Endometrial microvascular endothelial cells (primary cell): ENCODE data around the gene XPNPEP2. TPM values are rescaled to one million over a fixed set of nuclear protein-coding genes. Genes with fewer than 3 reads are reported as not detected.

ENCODE experiments used
- in situ Hi-C: cut with HindIII; loops from 2 replicates; pipeline ENCODE4 v1.10.0; 2017; ENCODE audit warnings: low sequenced_read_pairs, low pct_unique_long_range_greater_than_20kb; ENCODE audit errors: inconsistent ontology term
- total RNA-seq: library from RNA; depleted of rRNA; stranded (reverse); fragments of >200 nt; gene quantifications from one replicate; pipeline ENCODE4 v1.2.3, GENCODE V29; 2015; ENCODE audit errors: inconsistent ontology term

Gene XPNPEP2, protein sequence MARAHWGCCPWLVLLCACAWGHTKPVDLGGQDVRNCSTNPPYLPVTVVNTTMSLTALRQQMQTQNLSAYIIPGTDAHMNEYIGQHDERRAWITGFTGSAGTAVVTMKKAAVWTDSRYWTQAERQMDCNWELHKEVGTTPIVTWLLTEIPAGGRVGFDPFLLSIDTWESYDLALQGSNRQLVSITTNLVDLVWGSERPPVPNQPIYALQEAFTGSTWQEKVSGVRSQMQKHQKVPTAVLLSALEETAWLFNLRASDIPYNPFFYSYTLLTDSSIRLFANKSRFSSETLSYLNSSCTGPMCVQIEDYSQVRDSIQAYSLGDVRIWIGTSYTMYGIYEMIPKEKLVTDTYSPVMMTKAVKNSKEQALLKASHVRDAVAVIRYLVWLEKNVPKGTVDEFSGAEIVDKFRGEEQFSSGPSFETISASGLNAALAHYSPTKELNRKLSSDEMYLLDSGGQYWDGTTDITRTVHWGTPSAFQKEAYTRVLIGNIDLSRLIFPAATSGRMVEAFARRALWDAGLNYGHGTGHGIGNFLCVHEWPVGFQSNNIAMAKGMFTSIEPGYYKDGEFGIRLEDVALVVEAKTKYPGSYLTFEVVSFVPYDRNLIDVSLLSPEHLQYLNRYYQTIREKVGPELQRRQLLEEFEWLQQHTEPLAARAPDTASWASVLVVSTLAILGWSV
- not detected for total RNA-seq

GRCh38 chrX:129738466-129739308 lies at the start of gene XPNPEP2:
Gene XPNPEP2 (plus strand): TSS chrX:129738979. CDS start chrX:129739214, 235 bp downstream.
- in situ Hi-C loops, result no loop called here

GRCh38 chrX:129689796-129690195 lies 49.0 kb upstream of the XPNPEP2 start:
- in situ Hi-C loops, result no loop called here

DNA sequence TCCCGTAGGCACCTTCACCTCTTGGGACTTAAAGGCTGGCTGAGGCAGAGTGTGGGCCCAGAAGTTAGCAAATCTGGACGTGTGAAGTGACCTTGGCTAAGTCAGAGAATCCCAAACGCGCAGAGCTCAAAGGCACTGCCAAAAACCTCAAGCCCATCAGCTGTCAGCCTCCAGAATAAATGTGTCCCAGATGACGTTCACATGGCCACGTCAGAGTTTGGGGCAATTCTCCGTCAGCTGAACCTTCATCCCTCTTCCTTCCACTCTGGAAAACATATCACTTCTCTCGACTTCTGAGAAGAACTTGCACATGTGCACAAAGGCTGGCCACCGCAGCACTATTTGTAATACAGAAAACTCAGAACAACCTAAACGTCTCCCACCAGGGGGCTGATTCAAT lies 48.3 kb upstream of the XPNPEP2 start:
- in situ Hi-C loops, result no loop called here

GRCh38 chrX:129693354-129693753 lies 45.4 kb upstream of the XPNPEP2 start:
- in situ Hi-C loops, result no loop called here

DNA sequence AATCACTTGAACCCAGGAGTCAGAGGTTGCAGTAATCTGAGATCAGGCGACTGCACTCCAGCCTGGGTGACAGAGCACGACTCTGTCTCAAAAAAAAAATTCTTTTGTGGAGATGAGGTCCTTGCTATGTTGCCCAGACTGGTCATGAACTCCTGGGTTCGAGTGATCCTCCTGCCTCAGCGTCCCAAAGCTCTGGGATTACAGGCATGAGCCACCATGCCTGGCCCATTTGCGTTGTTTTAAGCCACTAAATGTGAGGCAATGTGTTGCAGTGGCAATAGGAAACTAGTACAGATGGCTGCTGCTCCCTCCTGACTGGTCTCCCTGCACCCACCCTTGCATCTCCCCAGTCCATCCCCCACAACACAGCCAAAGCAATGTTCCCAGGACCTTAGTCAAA lies 44.0 kb upstream of the XPNPEP2 start:
- in situ Hi-C loops, result no loop called here

DNA sequence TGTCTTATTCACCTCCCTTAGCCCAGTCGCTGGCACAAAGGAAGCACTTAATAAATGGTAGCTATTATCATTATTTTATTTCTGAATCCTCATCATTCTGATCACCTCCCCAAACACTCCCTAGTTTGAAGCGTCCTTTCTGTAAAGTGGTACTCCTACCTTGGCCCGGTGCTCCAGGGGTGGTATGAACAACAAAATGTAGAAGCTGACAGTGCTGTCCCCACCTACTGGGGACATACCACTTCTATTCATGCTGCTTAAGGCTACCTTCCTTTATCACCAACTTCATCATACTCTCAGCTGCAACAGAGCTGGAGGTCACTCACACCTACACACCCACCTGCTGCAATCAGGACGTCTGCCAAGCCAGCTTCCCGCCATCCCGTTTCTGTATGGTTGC lies 43.2 kb upstream of the XPNPEP2 start:
- in situ Hi-C loops, result no loop called here

GRCh38 chrX:129695937-129696336 lies 42.8 kb upstream of the XPNPEP2 start:
- in situ Hi-C loops, result no loop called here

GRCh38 chrX:129696463-129697155 lies 42.2 kb upstream of the XPNPEP2 start:
- in situ Hi-C loops, result no loop called here

- in situ Hi-C loops, result no loop called here
Observed at GRCh38 chrX:129697204-129697829, 41.5 kb upstream of the XPNPEP2 start.

DNA sequence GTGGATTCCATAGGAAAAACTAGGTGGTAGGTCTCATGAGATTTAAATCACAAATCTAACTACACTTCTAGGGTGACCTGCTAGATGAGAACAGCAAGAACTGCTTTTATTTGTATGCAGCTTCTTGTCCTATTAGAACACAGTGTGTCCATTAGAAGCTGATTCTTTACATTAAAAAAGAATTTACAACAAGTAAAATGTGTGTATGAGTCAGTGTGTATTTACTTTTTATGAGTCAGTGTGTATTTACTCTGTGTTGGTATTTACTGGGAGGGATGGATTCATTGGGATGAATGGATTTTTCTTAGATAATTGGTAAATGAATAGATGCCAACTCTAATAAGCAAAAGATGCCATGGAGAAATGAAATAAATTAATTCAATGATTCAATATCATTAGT lies 40.6 kb upstream of the XPNPEP2 start:
- in situ Hi-C loops, result no loop called here

- in situ Hi-C loops, result no loop called here
Observed at GRCh38 chrX:129700536-129700935, 38.2 kb upstream of the XPNPEP2 start.

DNA sequence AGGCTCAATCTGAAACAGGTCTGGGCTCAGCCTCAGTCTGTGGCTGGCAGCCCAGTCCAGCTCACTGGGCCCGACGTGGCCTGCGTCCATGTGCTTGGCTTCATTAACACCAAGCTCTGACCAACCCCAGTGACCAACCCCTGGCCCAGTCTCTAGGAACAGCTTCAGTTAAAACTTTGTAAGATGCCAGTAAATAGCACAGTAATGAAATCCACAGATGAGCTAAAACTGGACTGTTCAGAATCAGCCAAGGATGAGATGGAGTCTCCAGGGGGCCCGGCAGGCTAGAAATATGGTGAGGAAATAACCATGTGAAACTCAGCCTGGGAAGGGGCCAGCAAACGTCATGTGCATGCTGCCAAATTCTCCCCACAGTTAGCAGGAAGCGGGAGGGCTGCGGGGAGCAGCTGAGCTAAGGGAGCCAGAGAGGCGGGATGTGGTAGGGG lies 37.1 kb upstream of the XPNPEP2 start:
- in situ Hi-C loops, result no loop called here

- in situ Hi-C loops, result no loop called here
Observed at GRCh38 chrX:129704491-129704890, 34.3 kb upstream of the XPNPEP2 start.

- in situ Hi-C loops, result no loop called here
Observed at GRCh38 chrX:129705377-129705925, 33.3 kb upstream of the XPNPEP2 start.

DNA sequence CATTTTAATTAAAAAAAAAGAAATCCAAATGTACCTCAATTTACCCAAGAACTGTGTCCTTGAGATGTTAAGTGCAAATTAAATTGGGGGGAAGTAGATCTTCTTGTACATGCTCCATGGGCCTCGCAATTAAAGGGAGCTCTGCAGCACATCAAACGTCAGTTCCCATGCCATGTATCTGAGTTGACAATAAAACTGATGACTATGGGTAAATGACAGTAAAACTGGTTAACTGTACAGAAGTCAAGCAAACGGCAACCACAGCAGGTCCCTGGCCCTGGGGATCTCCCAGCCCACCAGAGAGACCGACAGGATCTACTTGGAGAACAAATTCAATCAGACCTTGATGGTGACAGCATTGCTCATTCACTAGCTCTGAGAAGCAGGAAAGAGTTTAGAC lies 32.8 kb upstream of the XPNPEP2 start:
- in situ Hi-C loops, result no loop called here

- in situ Hi-C loops, result no loop called here
Observed at GRCh38 chrX:129706400-129707072, 32.2 kb upstream of the XPNPEP2 start.

GRCh38 chrX:129714581-129714980 lies 24.2 kb upstream of the XPNPEP2 start:
- in situ Hi-C loops, result no loop called here

DNA sequence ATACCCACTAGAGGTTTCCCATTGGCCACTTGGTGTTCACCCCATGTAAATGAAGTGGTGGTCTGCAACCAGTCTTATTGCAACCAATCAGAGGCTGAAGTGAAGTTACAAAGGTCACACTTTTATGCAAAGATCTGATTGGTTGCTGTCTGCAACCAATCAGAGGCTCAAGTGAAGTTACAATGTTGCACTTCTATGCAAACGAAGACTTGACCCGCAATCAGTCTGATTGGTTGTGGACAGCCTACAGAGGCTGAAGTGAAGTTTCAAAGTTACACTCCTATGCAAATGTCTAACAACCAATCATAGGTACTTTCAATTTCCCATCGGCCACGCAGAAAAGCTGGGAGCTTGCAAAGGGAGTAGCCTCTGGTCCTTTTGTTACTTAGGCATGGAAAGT lies 22.3 kb upstream of the XPNPEP2 start:
- in situ Hi-C loops, result no loop called here
